Neural cell (in vitro differentiated cells): ENCODE results near the gene VSTM5. TPM values are rescaled to one million over a fixed set of nuclear protein-coding genes. Genes with fewer than 3 reads are reported as not detected.
"Not testable (repeated sequence)": the region's sequence is repeated elsewhere in the genome, so short reads cannot be mapped to it uniquely, and the experiment has no call there.

ENCODE experiments used
- H2AFZ ChIP-seq: fragments of 200-600, 300-800 bp; sonication (generic), shearing (Covaris generic); 2 replicates; pipeline ENCODE4 v1.6.0; 2014; ENCODE audit warnings: low read depth, mild to moderate bottlenecking, antibody characterized with exemption, low read length, moderate library complexity
- H3F3A ChIP-seq: fragments of 200-600 bp; shearing (Covaris generic); 2 replicates; pipeline ENCODE4 v1.6.1; 2016; ENCODE audit warnings: mild to moderate bottlenecking, moderate library complexity, mixed read lengths, antibody characterized with exemption, low read length; ENCODE audit not compliant: insufficient read depth, poor library complexity, severe bottlenecking
- H3K27ac ChIP-seq: fragments of 200-600, 300-800 bp; sonication (generic), shearing (Covaris generic); 2 replicates; pipeline ENCODE4 v1.5.1; 2014; ENCODE audit warnings: mild to moderate bottlenecking, low read length, moderate library complexity
- H3K27me3 ChIP-seq: fragments of 300-800, 200-600 bp; sonication (generic), shearing (Covaris generic); 2 replicates; pipeline ENCODE4 v1.6.0; 2014; ENCODE audit warnings: mild to moderate bottlenecking, low read depth, low read length, moderate library complexity; ENCODE audit not compliant: insufficient read depth
- H3K36me3 ChIP-seq: fragments of 300-800, 200-600 bp; sonication (generic), shearing (Covaris generic); 2 replicates; pipeline ENCODE4 v1.5.1; 2014; ENCODE audit warnings: mild to moderate bottlenecking, antibody characterized with exemption, low read length, moderate library complexity; ENCODE audit not compliant: insufficient read depth
- H3K4me2 ChIP-seq: fragments of 300-800, 200-600 bp; sonication (generic), shearing (Covaris generic); 2 replicates; pipeline ENCODE4 v1.6.0; 2014; ENCODE audit warnings: mild to moderate bottlenecking, low read length
- H3K4me3 ChIP-seq: fragments of 300-800, 200-600 bp; sonication (generic), shearing (Covaris generic); 2 replicates; pipeline ENCODE4 v1.5.1; 2014; ENCODE audit warnings: mild to moderate bottlenecking, low read length, moderate library complexity
- H3K79me2 ChIP-seq: fragments of 200-600 bp; shearing (Covaris generic); replicated peaks from 2 replicates; pipeline ENCODE4 v1.6.0; 2014; ENCODE audit warnings: mild to moderate bottlenecking, low read length, moderate library complexity; ENCODE audit not compliant: insufficient read depth
- H3K9ac ChIP-seq: fragments of 300-800, 200-600 bp; sonication (generic), shearing (Covaris generic); 2 replicates; pipeline ENCODE4 v1.6.1; 2016; ENCODE audit warnings: mild to moderate bottlenecking, low read length, mixed read lengths
- H3K9me2 ChIP-seq: fragments of 200-600 bp; shearing (Covaris generic); 2 replicates; pipeline ENCODE4 v1.6.1; 2016; ENCODE audit warnings: mild to moderate bottlenecking, low read length, mixed read lengths; ENCODE audit not compliant: insufficient read depth
- H3K9me3 ChIP-seq: fragments of 200-600, 300-800 bp; sonication (generic), shearing (Covaris generic); 2 replicates; pipeline ENCODE4 v1.6.1; 2016; ENCODE audit warnings: mild to moderate bottlenecking, mixed run types, low read length, moderate library complexity, mixed read lengths
- H4K20me1 ChIP-seq: fragments of 200-600 bp; shearing (Covaris generic); 2 replicates; pipeline ENCODE4 v1.6.1; 2016; ENCODE audit warnings: mild to moderate bottlenecking, mixed run types; ENCODE audit not compliant: insufficient read depth
- EP300 ChIP-seq: fragments of 450-650 bp; conservative IDR thresholded peaks from 2 replicates; pipeline ENCODE4 v1.6.1; 2014; ENCODE audit warnings: antibody characterized with exemption, mild to moderate bottlenecking, moderate library complexity; ENCODE audit not compliant: poor library complexity, severe bottlenecking
- EZH2 ChIP-seq: fragments of 200-600, 300-800 bp; shearing (Covaris generic), sonication (generic); IDR thresholded peaks from 2 replicates; pipeline ENCODE4 v1.6.1; 2014; ENCODE audit warnings: antibody characterized with exemption, low read length, borderline replicate concordance, mild to moderate bottlenecking; ENCODE audit not compliant: insufficient read depth, poor library complexity, severe bottlenecking
- MXI1 ChIP-seq: fragments of 450-650 bp; conservative IDR thresholded peaks from 2 replicates; pipeline ENCODE4 v1.6.1; 2014; ENCODE audit warnings: antibody characterized with exemption, mild to moderate bottlenecking; ENCODE audit not compliant: poor library complexity, severe bottlenecking
- POLR2AphosphoS5 ChIP-seq: IDR thresholded peaks from 2 replicates; pipeline ENCODE4 v1.6.1; 2012
- RAD21 ChIP-seq: fragments of 450-650 bp; conservative IDR thresholded peaks from 2 replicates; pipeline ENCODE4 v1.6.1; 2014; ENCODE audit warnings: antibody characterized with exemption, mild to moderate bottlenecking, moderate library complexity
- SMC3 ChIP-seq: fragments of 450-650 bp; conservative IDR thresholded peaks from 2 replicates; pipeline ENCODE4 v1.6.1; 2014; ENCODE audit warnings: antibody characterized with exemption, mild to moderate bottlenecking, moderate library complexity; ENCODE audit not compliant: poor library complexity
- TAF1 ChIP-seq: IDR thresholded peaks from 2 replicates; pipeline ENCODE4 v1.6.1; 2012; ENCODE audit warnings: low read depth
- polyA plus RNA-seq: library from polyadenylated mRNA; depleted of rRNA; stranded (reverse); fragments of >200 nt; gene quantifications from 2 replicates; pipeline ENCODE4 v1.2.3, GENCODE V29; 2014
- TF ChIP-seq, protein P1 (sequence below): IDR thresholded peaks from 2 replicates; pipeline ENCODE4 v1.6.1; 2012; ENCODE audit warnings: borderline replicate concordance
- TF ChIP-seq, protein P2 (sequence below): fragments of 450-650 bp; IDR thresholded peaks from 2 replicates; pipeline ENCODE4 v1.5.1; 2014; ENCODE audit warnings: antibody characterized with exemption, mild to moderate bottlenecking, moderate library complexity; ENCODE audit not compliant: poor library complexity, severe bottlenecking

The VSTM5 gene
- polyA plus RNA-seq, 1 donor from 2014 or later = not detected

DNA sequence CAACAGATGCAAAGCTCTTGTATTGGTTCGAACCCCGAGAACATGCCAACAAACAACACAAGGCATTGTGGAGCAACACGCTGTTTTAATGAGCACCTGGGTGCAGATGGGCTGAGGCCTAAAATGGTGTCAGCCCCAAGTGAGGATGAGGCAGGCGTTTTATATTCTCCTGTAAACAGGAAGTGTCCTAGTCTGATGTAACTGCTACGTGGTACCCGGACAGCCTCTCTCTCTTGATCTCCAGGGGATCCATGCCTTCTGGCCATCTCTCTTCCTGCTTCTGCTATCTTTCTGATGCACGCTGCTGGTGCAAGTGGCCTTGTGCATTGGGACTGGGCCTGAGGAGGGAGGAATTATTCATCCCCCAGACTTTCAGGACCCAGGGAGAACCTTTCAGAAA, 19.4 kb upstream of the VSTM5 start (continued):
- TF ChIP-seq, protein P1, sequence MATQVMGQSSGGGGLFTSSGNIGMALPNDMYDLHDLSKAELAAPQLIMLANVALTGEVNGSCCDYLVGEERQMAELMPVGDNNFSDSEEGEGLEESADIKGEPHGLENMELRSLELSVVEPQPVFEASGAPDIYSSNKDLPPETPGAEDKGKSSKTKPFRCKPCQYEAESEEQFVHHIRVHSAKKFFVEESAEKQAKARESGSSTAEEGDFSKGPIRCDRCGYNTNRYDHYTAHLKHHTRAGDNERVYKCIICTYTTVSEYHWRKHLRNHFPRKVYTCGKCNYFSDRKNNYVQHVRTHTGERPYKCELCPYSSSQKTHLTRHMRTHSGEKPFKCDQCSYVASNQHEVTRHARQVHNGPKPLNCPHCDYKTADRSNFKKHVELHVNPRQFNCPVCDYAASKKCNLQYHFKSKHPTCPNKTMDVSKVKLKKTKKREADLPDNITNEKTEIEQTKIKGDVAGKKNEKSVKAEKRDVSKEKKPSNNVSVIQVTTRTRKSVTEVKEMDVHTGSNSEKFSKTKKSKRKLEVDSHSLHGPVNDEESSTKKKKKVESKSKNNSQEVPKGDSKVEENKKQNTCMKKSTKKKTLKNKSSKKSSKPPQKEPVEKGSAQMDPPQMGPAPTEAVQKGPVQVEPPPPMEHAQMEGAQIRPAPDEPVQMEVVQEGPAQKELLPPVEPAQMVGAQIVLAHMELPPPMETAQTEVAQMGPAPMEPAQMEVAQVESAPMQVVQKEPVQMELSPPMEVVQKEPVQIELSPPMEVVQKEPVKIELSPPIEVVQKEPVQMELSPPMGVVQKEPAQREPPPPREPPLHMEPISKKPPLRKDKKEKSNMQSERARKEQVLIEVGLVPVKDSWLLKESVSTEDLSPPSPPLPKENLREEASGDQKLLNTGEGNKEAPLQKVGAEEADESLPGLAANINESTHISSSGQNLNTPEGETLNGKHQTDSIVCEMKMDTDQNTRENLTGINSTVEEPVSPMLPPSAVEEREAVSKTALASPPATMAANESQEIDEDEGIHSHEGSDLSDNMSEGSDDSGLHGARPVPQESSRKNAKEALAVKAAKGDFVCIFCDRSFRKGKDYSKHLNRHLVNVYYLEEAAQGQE = no peak

DNA sequence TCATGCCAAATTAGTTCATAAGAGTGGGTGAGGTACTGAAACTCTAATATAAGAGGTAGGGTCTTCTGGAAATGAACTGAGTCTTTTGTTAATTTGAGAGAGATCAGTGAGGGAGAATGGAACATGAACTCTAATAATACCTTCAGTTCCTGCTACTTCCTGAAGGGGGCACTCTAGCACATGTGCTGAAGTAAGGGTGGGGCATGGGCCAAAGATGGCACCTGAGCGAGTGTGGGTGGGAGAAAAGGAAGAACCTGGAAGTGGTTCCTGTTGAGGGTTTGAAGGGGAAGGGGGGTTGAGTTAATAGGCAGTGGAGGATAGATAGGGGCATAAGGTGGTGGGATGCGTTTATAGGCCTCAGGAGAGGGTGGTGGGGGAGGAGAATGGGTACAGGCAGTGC, 18.0 kb upstream of the VSTM5 start:
- not testable (repeated sequence) for H3F3A ChIP-seq, H3K9me2 ChIP-seq, H3K27me3 ChIP-seq, H3K79me2 ChIP-seq, H3K4me2 ChIP-seq, H4K20me1 ChIP-seq, H3K9ac ChIP-seq, H3K4me3 ChIP-seq, H3K27ac ChIP-seq, H3K9me3 ChIP-seq, H3K36me3 ChIP-seq, H2AFZ ChIP-seq

DNA sequence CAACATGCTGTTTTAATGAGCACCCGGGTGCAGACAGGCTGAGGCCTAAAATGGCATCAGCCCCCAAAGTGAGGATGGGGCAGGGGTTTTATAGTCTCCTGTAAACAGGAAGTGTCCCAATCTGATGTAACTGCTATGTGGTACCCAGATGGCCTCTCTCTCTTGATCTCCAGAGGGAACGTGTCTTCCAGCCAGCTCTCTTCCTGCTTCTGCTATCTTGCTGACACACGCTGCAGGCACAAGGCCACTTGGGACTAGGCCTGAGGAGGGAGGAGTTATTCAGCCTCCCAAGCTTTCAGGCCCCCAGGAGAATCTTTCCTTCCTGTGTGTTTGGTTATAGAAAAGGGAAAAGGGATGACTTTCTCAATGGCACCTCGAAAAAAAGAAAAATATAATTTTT, 11.4 kb upstream of the VSTM5 start:
- TF ChIP-seq EZH2 (no peak), POLR2AphosphoS5 (no peak), TAF1 (no peak), MXI1 (no peak), RAD21 (no peak), EP300 (no peak), SMC3 (no peak)
- TF ChIP-seq, protein P2, sequence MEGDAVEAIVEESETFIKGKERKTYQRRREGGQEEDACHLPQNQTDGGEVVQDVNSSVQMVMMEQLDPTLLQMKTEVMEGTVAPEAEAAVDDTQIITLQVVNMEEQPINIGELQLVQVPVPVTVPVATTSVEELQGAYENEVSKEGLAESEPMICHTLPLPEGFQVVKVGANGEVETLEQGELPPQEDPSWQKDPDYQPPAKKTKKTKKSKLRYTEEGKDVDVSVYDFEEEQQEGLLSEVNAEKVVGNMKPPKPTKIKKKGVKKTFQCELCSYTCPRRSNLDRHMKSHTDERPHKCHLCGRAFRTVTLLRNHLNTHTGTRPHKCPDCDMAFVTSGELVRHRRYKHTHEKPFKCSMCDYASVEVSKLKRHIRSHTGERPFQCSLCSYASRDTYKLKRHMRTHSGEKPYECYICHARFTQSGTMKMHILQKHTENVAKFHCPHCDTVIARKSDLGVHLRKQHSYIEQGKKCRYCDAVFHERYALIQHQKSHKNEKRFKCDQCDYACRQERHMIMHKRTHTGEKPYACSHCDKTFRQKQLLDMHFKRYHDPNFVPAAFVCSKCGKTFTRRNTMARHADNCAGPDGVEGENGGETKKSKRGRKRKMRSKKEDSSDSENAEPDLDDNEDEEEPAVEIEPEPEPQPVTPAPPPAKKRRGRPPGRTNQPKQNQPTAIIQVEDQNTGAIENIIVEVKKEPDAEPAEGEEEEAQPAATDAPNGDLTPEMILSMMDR = no peak
- TF ChIP-seq, protein P1 = no peak
- Histone ChIP-seq H3K36me3 (no peaks in the 10 kb centered on the region), H3K9ac (no peak overlapping the region), H3K4me2 (no peak overlapping the region), H3K27ac (no peak overlapping the region), H4K20me1 (no peaks in the 10 kb centered on the region), H2AFZ (no peak overlapping the region), H3K9me2 (no peaks in the 10 kb centered on the region), H3K9me3 (no peaks in the 10 kb centered on the region), H3F3A (no peaks in the 10 kb centered on the region), H3K79me2 (no peaks in the 10 kb centered on the region), H3K4me3 (no peak overlapping the region), H3K27me3 (no peaks in the 10 kb centered on the region)
